ENCODE data around the gene AGAP2. TPM values are rescaled to one million over a fixed set of nuclear protein-coding genes. Genes with fewer than 3 reads are reported as not detected.

AGAP2 gene
- total RNA-seq, 1 donor, result 0.72 TPM

- H3K9me3 ChIP-seq (ENCODE audit: low read depth, low read length), result no peaks in the 10 kb centered on the region
- no peak for TF ChIP-seq CTCF (IDR thresholded peaks at IDR 0.05; ENCODE audit: extremely low read depth, low read depth, low read length)
- H3K79me2 ChIP-seq (ENCODE audit: insufficient read depth, low read length), result no peaks in the 10 kb centered on the region
- DNase-seq (ENCODE audit: insufficient read length, low spot score, missing footprints), result no peak
- H3K27me3 ChIP-seq (ENCODE audit: insufficient read depth, low read length), result peaks cover 53% of the 10 kb centered on the region
- H3K27ac ChIP-seq (ENCODE audit: low read depth, low read length), result no peak overlapping the region
- peaks cover 11% of the 10 kb centered on the region for H3K4me1 ChIP-seq (ENCODE audit: insufficient read depth, low read length)
- no peak overlapping the region for H3K4me2 ChIP-seq (ENCODE audit: insufficient read depth, low read length)
- H4K20me1 ChIP-seq (ENCODE audit: insufficient read depth, low read length), result peaks cover 4% of the 10 kb centered on the region
- H3K4me3 ChIP-seq (ENCODE audit: insufficient read depth, low read length), result no peak overlapping the region
- no peak overlapping the region for H2AFZ ChIP-seq (ENCODE audit: low read length)
- no peaks in the 10 kb centered on the region for H3K36me3 ChIP-seq (ENCODE audit: insufficient read depth, low read length)
Observed at GRCh38 chr12:57761391-57761998, 23.0 kb upstream of the AGAP2 start.

GRCh38 chr12:57760347-57760982 is 21.9 kb upstream of the AGAP2 start:
- H3K27ac ChIP-seq (ENCODE audit: low read depth, low read length), result no peak overlapping the region
- no peaks in the 10 kb centered on the region for H3K36me3 ChIP-seq (ENCODE audit: insufficient read depth, low read length)
- TF ChIP-seq CTCF (IDR thresholded peaks at IDR 0.05; ENCODE audit: extremely low read depth, low read depth, low read length), result no peak
- H3K9me3 ChIP-seq (ENCODE audit: low read depth, low read length), result no peaks in the 10 kb centered on the region
- no peak overlapping the region for H3K4me3 ChIP-seq (ENCODE audit: insufficient read depth, low read length)
- H3K79me2 ChIP-seq (ENCODE audit: insufficient read depth, low read length), result no peaks in the 10 kb centered on the region
- H3K27me3 ChIP-seq (ENCODE audit: insufficient read depth, low read length), result peaks cover 53% of the 10 kb centered on the region
- no peak overlapping the region for H2AFZ ChIP-seq (ENCODE audit: low read length)
- H4K20me1 ChIP-seq (ENCODE audit: insufficient read depth, low read length), result peaks cover 2% of the 10 kb centered on the region
- H3K4me1 ChIP-seq (ENCODE audit: insufficient read depth, low read length), result peaks cover 2% of the 10 kb centered on the region
- DNase-seq (ENCODE audit: insufficient read length, low spot score, missing footprints), result peak; percentile 78
- no peak overlapping the region for H3K4me2 ChIP-seq (ENCODE audit: insufficient read depth, low read length)

GRCh38 chr12:57759360-57759980 is 20.9 kb upstream of the AGAP2 start:
- Histone ChIP-seq H3K79me2 (ENCODE audit: insufficient read depth, low read length) (no peaks in the 10 kb centered on the region), H3K27me3 (ENCODE audit: insufficient read depth, low read length) (peaks cover 47% of the 10 kb centered on the region), H3K4me2 (ENCODE audit: insufficient read depth, low read length) (no peak overlapping the region), H4K20me1 (ENCODE audit: insufficient read depth, low read length) (peaks cover 2% of the 10 kb centered on the region), H3K9me3 (ENCODE audit: low read depth, low read length) (no peaks in the 10 kb centered on the region), H3K4me1 (ENCODE audit: insufficient read depth, low read length) (no peaks in the 10 kb centered on the region), H2AFZ (ENCODE audit: low read length) (no peak overlapping the region), H3K4me3 (ENCODE audit: insufficient read depth, low read length) (no peak overlapping the region), H3K36me3 (ENCODE audit: insufficient read depth, low read length) (no peaks in the 10 kb centered on the region), H3K27ac (ENCODE audit: low read depth, low read length) (no peak overlapping the region)
- DNase-seq (ENCODE audit: insufficient read length, low spot score, missing footprints), result peak; percentile 82
- peak; percentile 41 for TF ChIP-seq CTCF (IDR thresholded peaks at IDR 0.05; ENCODE audit: extremely low read depth, low read depth, low read length)
